ENCODE data around the gene TRAF2. TPM values are rescaled to one million over a fixed set of nuclear protein-coding genes. Genes with fewer than 3 reads are reported as not detected.

TRAF2 gene
- total and polyA plus RNA-seq, 2 donors (not counting 1 experiment from before 2014, with no cell fraction given) = 25.5 to 54.5 TPM

GRCh38 chr9:136857581-136858412 is 28.5 kb upstream of the TRAF2 start:
- Histone ChIP-seq H3K27me3 (replicated peaks in 1 of 4; ENCODE audit: control extremely low read depth in 1 of 4, control insufficient read depth in 3 of 4, insufficient read depth in 4 of 4, low read length in 3 of 4) (no peaks in the 10 kb centered on the region), H3K27ac (ENCODE audit: low read length in 2 of 2) (no peak overlapping the region), H4K20me1 (ENCODE audit: control insufficient read depth, insufficient read depth, low read length, poor library complexity, severe bottlenecking) (peaks cover 11% of the 10 kb centered on the region), H3K4me2 (replicated peaks; ENCODE audit: low read depth, low read length, poor library complexity, severe bottlenecking) (no peak overlapping the region), H3K9ac (ENCODE audit: low read length) (no peak overlapping the region), H3K4me3 (ENCODE audit: control extremely low read depth in 1 of 5, extremely low read depth in 1 of 5, insufficient read depth in 1 of 5, low read depth in 2 of 5, low read length in 4 of 5) (no peak overlapping the region), H3K9me3 (ENCODE audit: control extremely low read depth in 1 of 3, control insufficient read depth in 2 of 3, insufficient read depth in 1 of 3, low read length in 2 of 3) (no peaks in the 10 kb centered on the region), H3K36me3 (replicated peaks in 1 of 2; ENCODE audit: control extremely low read depth in 1 of 2, control insufficient read depth in 1 of 2, extremely low read depth in 1 of 2, insufficient read depth in 2 of 2, low read length in 1 of 2) (peaks cover 0 to 22% of the 10 kb centered on the region in 2 experiments), H3K79me2 (ENCODE audit: control insufficient read depth, insufficient read depth, low read length) (no peaks in the 10 kb centered on the region), H3K4me1 (ENCODE audit: control insufficient read depth in 2 of 2, insufficient read depth in 2 of 2, low read length in 2 of 2) (peaks cover 0 to 5% of the 10 kb centered on the region in 2 donors), H2AFZ (ENCODE audit: insufficient read depth, low read depth, low read length, poor library complexity, severe bottlenecking) (no peak overlapping the region)
- DNase-seq (peak; percentile 14), ATAC-seq (ENCODE audit: low read depth) (no peak)
- Mint-ChIP-seq H3K4me1 (peaks cover 4% of the 10 kb centered on the region), H3K9me3 (ENCODE audit: insufficient read depth) (no peaks in the 10 kb centered on the region), H3K27ac (no peak overlapping the region), H3K4me3 (no peak overlapping the region), H3K27me3 (no peaks in the 10 kb centered on the region)
- TF ChIP-seq CTCF (IDR thresholded peaks at IDR 0.05) (no peak), EZH2 (IDR thresholded peaks at IDR 0.05; ENCODE audit: borderline replicate concordance, insufficient read depth, low read depth, low read length, poor library complexity, severe bottlenecking) (no peak)
- 93% methylated on average over 16 of the region's 29 CpGs for WGBS (ENCODE audit: insufficient coverage)
- CTCF ChIA-PET = no interaction called here
- intact Hi-C loops (cut with micrococcal nuclease) = no loop called here
- POLR2A ChIA-PET = no interaction called here

GRCh38 chr9:136858452-136858843 is 27.9 kb upstream of the TRAF2 start:
- TF ChIP-seq EZH2 (IDR thresholded peaks at IDR 0.05; ENCODE audit: borderline replicate concordance, insufficient read depth, low read depth, low read length, poor library complexity, severe bottlenecking) = no peak
- TF ChIP-seq CTCF (IDR thresholded peaks at IDR 0.05) = no peak
- Mint-ChIP-seq H3K27ac (no peak overlapping the region), H3K4me1 (peaks cover 4% of the 10 kb centered on the region), H3K9me3 (ENCODE audit: insufficient read depth) (no peaks in the 10 kb centered on the region), H3K27me3 (no peaks in the 10 kb centered on the region), H3K4me3 (no peak overlapping the region)
- Histone ChIP-seq H3K9ac (ENCODE audit: low read length) (no peak overlapping the region), H3K4me3 (ENCODE audit: control extremely low read depth in 1 of 5, extremely low read depth in 1 of 5, insufficient read depth in 1 of 5, low read depth in 2 of 5, low read length in 4 of 5) (no peak overlapping the region), H3K4me2 (replicated peaks; ENCODE audit: low read depth, low read length, poor library complexity, severe bottlenecking) (no peak overlapping the region), H3K79me2 (ENCODE audit: control insufficient read depth, insufficient read depth, low read length) (peaks cover 6% of the 10 kb centered on the region), H2AFZ (ENCODE audit: insufficient read depth, low read depth, low read length, poor library complexity, severe bottlenecking) (no peak overlapping the region), H3K27me3 (replicated peaks in 1 of 4; ENCODE audit: control extremely low read depth in 1 of 4, control insufficient read depth in 3 of 4, insufficient read depth in 4 of 4, low read length in 3 of 4) (no peaks in the 10 kb centered on the region), H3K4me1 (ENCODE audit: control insufficient read depth in 2 of 2, insufficient read depth in 2 of 2, low read length in 2 of 2) (peaks cover 0 to 5% of the 10 kb centered on the region in 2 donors), H3K36me3 (replicated peaks in 1 of 2; ENCODE audit: control extremely low read depth in 1 of 2, control insufficient read depth in 1 of 2, extremely low read depth in 1 of 2, insufficient read depth in 2 of 2, low read length in 1 of 2) (peaks cover 0 to 29% of the 10 kb centered on the region in 2 experiments), H3K9me3 (ENCODE audit: control extremely low read depth in 1 of 3, control insufficient read depth in 2 of 3, insufficient read depth in 1 of 3, low read length in 2 of 3) (no peaks in the 10 kb centered on the region), H3K27ac (ENCODE audit: low read length in 2 of 2) (no peak overlapping the region), H4K20me1 (ENCODE audit: control insufficient read depth, insufficient read depth, low read length, poor library complexity, severe bottlenecking) (peaks cover 15% of the 10 kb centered on the region)
- ATAC-seq (ENCODE audit: low read depth) (no peak), DNase-seq (no peak)
- intact Hi-C loops (cut with micrococcal nuclease) = no loop called here
- ChIA-PET CTCF (no interaction called here), POLR2A (no interaction called here)
- WGBS (ENCODE audit: insufficient coverage) = 94% methylated on average over 15 of the region's 15 CpGs
